ENCODE measurements around the gene SLC6A13. TPM values are rescaled to one million over a fixed set of nuclear protein-coding genes. Genes with fewer than 3 reads are reported as not detected.

Gene SLC6A13
- total and polyA plus RNA-seq, 2 of the 13 experiments (the other 11 are each of a cell fraction or from before 2014, with no cell fraction given) = 0.05 to 0.15 TPM

DNA sequence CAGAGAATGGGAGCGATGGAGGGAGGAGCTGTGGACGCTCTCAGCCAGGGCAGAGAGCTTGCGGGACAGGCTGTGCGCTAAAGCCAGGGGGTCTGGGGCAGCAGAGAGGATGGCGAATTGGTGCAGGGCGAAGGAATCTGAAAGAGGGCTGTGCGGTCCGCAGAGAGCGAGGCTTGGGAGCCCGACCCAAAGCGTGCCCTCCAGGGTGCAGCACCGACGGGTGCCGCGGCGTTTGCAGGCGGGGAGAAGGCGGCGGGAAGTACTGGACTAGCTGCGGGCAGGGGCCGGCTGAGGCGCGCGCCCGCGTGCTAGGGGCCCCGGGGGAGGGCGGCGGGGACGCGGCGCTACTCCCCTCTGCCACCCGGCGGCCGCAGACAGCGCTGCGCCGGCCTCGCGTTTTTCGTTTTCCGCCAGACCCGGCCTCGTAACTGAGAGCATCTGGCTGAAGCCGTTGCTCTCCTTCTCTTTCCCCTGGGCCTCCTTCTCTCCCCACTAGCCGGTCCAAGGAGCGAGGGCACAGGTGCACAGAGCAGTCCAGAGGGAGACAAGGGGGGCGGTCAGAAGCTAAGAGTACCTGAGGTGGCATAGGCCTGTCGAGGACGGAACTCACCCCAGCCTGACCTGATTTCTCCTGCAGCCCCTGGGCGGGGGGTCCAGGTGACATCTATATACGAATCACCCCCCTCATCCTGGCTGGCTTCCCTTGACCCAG is 73.6 kb downstream of the SLC6A13 start (continued):
- TF ChIP-seq, protein P1, sequence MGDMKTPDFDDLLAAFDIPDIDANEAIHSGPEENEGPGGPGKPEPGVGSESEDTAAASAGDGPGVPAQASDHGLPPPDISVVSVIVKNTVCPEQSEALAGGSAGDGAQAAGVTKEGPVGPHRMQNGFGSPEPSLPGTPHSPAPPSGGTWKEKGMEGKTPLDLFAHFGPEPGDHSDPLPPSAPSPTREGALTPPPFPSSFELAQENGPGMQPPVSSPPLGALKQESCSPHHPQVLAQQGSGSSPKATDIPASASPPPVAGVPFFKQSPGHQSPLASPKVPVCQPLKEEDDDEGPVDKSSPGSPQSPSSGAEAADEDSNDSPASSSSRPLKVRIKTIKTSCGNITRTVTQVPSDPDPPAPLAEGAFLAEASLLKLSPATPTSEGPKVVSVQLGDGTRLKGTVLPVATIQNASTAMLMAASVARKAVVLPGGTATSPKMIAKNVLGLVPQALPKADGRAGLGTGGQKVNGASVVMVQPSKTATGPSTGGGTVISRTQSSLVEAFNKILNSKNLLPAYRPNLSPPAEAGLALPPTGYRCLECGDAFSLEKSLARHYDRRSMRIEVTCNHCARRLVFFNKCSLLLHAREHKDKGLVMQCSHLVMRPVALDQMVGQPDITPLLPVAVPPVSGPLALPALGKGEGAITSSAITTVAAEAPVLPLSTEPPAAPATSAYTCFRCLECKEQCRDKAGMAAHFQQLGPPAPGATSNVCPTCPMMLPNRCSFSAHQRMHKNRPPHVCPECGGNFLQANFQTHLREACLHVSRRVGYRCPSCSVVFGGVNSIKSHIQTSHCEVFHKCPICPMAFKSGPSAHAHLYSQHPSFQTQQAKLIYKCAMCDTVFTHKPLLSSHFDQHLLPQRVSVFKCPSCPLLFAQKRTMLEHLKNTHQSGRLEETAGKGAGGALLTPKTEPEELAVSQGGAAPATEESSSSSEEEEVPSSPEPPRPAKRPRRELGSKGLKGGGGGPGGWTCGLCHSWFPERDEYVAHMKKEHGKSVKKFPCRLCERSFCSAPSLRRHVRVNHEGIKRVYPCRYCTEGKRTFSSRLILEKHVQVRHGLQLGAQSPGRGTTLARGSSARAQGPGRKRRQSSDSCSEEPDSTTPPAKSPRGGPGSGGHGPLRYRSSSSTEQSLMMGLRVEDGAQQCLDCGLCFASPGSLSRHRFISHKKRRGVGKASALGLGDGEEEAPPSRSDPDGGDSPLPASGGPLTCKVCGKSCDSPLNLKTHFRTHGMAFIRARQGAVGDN (CRISPR knock-in tag; IDR thresholded peaks at IDR 0.05) = peak; percentile 64
- TF ChIP-seq ZNF549 (CRISPR knock-in tag; IDR thresholded peaks at IDR 0.05) (no peak), ZNF761 (CRISPR knock-in tag; conservative IDR thresholded peaks at IDR 0.05) (no peak), ZNF263 (CRISPR knock-in tag; IDR thresholded peaks at IDR 0.05) (0 out of 2 replicates have a peak, but pooled peaks have one; percentile 37), ZNF546 (CRISPR knock-in tag; conservative IDR thresholded peaks at IDR 0.05) (no peak; the same call in 1 of the 2 replicates), KAT7 (CRISPR knock-in tag; IDR thresholded peaks at IDR 0.05; ENCODE audit: borderline replicate concordance) (no peak), ZNF776 (CRISPR knock-in tag; IDR thresholded peaks at IDR 0.05) (no peak), KLF11 (CRISPR knock-in tag; IDR thresholded peaks at IDR 0.05) (no peak), RELA (CRISPR knock-in tag; IDR thresholded peaks at IDR 0.05) (no peak), ZNF569 (CRISPR knock-in tag; IDR thresholded peaks at IDR 0.05; ENCODE audit: borderline replicate concordance) (no peak), ZNF768 (CRISPR knock-in tag; IDR thresholded peaks at IDR 0.05) (peak; percentile 10; the same call in 1 of the 2 replicates), ZNF253 (CRISPR knock-in tag; IDR thresholded peaks at IDR 0.05; ENCODE audit: borderline replicate concordance) (no peak), ZNF879 (CRISPR knock-in tag; IDR thresholded peaks at IDR 0.05) (no peak), CEBPG (CRISPR knock-in tag; IDR thresholded peaks at IDR 0.05) (no peak)
- TF ChIP-seq, protein P2, sequence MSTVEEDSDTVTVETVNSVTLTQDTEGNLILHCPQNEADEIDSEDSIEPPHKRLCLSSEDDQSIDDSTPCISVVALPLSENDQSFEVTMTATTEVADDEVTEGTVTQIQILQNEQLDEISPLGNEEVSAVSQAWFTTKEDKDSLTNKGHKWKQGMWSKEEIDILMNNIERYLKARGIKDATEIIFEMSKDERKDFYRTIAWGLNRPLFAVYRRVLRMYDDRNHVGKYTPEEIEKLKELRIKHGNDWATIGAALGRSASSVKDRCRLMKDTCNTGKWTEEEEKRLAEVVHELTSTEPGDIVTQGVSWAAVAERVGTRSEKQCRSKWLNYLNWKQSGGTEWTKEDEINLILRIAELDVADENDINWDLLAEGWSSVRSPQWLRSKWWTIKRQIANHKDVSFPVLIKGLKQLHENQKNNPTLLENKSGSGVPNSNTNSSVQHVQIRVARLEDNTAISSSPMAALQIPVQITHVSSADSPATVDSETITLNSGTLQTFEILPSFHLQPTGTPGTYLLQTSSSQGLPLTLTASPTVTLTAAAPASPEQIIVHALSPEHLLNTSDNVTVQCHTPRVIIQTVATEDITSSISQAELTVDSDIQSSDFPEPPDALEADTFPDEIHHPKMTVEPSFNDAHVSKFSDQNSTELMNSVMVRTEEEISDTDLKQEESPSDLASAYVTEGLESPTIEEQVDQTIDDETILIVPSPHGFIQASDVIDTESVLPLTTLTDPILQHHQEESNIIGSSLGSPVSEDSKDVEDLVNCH (CRISPR knock-in tag; IDR thresholded peaks at IDR 0.05) = no peak
- TF ChIP-seq, protein P3, sequence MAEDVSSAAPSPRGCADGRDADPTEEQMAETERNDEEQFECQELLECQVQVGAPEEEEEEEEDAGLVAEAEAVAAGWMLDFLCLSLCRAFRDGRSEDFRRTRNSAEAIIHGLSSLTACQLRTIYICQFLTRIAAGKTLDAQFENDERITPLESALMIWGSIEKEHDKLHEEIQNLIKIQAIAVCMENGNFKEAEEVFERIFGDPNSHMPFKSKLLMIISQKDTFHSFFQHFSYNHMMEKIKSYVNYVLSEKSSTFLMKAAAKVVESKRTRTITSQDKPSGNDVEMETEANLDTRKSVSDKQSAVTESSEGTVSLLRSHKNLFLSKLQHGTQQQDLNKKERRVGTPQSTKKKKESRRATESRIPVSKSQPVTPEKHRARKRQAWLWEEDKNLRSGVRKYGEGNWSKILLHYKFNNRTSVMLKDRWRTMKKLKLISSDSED (CRISPR knock-in tag; IDR thresholded peaks at IDR 0.05) = no peak
- TF ChIP-seq, protein P4, sequence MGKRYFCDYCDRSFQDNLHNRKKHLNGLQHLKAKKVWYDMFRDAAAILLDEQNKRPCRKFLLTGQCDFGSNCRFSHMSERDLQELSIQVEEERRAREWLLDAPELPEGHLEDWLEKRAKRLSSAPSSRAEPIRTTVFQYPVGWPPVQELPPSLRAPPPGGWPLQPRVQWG (CRISPR knock-in tag; IDR thresholded peaks at IDR 0.05; ENCODE audit: borderline replicate concordance, low read depth) = no peak
- TF ChIP-seq, protein P5, sequence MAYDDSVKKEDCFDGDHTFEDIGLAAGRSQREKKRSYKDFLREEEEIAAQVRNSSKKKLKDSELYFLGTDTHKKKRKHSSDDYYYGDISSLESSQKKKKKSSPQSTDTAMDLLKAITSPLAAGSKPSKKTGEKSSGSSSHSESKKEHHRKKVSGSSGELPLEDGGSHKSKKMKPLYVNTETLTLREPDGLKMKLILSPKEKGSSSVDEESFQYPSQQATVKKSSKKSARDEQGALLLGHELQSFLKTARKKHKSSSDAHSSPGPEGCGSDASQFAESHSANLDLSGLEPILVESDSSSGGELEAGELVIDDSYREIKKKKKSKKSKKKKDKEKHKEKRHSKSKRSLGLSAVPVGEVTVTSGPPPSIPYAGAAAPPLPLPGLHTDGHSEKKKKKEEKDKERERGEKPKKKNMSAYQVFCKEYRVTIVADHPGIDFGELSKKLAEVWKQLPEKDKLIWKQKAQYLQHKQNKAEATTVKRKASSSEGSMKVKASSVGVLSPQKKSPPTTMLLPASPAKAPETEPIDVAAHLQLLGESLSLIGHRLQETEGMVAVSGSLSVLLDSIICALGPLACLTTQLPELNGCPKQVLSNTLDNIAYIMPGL (CRISPR knock-in tag; IDR thresholded peaks at IDR 0.05; ENCODE audit: borderline replicate concordance in 1 of 2, low read depth in 1 of 2) = 0 out of 4 replicates have a peak, but pooled peaks of 1 of the 2 experiments have one; percentile 25
- TF ChIP-seq, protein P6, sequence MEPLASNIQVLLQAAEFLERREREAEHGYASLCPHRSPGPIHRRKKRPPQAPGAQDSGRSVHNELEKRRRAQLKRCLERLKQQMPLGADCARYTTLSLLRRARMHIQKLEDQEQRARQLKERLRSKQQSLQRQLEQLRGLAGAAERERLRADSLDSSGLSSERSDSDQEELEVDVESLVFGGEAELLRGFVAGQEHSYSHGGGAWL (CRISPR knock-in tag; IDR thresholded peaks at IDR 0.05) = no peak
